ENCODE measurements around the gene CCDC85A. TPM values are rescaled to one million over a fixed set of nuclear protein-coding genes. Genes with fewer than 3 reads are reported as not detected.

The CCDC85A gene
- total RNA-seq, 1 donor from 2014 or later = 2.2 TPM

DNA sequence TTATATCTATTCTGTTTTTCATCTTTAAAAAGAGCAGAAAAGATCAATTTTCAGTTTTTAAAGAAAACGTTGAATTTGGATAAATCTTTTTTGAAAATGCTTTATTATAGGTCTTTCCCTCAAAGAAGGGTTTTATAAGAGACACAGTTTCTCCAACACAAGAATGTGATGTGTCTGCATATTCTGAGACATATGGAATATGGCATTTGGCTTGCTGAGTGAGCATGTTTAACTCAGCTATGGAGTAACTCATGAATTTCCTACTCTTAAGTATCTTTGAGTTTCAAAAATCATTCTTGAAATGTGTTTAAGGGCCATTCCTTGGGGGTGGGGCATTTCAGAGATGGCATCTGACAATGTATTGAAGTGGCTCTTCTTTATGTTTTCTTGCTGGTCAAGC lies 191.5 kb downstream of the CCDC85A start:
- H3K36me3 Mint-ChIP-seq = no peaks in the 10 kb centered on the region
- no peak overlapping the region for H3K4me3 Mint-ChIP-seq
- peaks cover 18% of the 10 kb centered on the region for H3K4me1 Mint-ChIP-seq
- no peak overlapping the region for H3K27ac Mint-ChIP-seq
- TF ChIP-seq, protein P1, sequence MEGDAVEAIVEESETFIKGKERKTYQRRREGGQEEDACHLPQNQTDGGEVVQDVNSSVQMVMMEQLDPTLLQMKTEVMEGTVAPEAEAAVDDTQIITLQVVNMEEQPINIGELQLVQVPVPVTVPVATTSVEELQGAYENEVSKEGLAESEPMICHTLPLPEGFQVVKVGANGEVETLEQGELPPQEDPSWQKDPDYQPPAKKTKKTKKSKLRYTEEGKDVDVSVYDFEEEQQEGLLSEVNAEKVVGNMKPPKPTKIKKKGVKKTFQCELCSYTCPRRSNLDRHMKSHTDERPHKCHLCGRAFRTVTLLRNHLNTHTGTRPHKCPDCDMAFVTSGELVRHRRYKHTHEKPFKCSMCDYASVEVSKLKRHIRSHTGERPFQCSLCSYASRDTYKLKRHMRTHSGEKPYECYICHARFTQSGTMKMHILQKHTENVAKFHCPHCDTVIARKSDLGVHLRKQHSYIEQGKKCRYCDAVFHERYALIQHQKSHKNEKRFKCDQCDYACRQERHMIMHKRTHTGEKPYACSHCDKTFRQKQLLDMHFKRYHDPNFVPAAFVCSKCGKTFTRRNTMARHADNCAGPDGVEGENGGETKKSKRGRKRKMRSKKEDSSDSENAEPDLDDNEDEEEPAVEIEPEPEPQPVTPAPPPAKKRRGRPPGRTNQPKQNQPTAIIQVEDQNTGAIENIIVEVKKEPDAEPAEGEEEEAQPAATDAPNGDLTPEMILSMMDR (IDR thresholded peaks at IDR 0.05; ENCODE audit: unreplicated experiment) = no peak
- no peaks in the 10 kb centered on the region for H3K9me3 Mint-ChIP-seq
- DNase-seq (ENCODE audit: low spot score in 2 of 2, unreplicated experiment in 2 of 2) = no peak
- no peaks in the 10 kb centered on the region for H3K27me3 Mint-ChIP-seq (ENCODE audit: low read depth)

DNA sequence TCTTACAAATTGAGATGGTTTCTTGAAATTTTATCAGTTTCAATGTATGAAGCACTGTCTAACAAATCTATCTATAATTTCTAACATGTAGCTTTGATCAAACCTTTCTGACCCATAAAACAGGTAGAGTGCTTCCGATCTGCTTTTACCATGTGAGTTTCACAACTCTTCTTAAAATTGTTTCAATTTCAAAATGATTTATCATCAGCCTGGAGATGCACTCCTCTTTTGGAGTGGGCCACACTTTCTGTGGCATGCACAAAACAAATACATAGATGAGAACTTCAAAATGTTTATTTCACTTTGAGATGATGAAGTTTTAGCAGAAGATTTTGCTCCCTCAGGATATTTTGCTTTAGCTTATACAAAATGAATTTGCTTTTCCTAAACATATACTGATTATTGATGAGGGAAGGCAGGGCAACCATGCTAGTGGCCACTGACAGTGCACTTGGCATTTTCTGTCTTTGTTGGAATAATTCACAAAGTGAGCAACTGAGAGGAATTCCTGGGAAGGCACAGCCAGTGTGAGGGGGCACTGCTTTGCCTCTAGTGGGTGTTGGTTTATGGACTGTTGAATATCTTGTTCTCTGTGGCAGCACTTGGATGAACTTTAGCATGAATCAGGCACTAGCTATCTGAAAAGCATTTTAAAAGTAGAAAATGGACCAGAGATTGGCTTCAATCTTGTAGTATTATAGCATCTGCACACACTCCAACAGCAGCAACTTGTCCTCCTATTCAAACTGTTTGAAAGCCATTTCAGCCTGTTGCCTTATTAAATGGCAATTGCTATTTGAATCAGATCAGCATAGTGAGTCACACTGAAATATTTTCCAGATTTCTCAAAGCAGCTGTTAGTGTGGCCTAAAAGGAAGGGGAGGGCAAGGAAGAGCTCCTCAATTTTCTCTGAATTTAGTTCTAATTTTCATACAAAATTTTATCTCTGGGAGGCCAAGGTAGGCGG lies 193.2 kb downstream of the CCDC85A start:
- H3K27me3 Mint-ChIP-seq (ENCODE audit: low read depth) = no peaks in the 10 kb centered on the region
- peaks cover 22% of the 10 kb centered on the region for H3K4me1 Mint-ChIP-seq
- H3K36me3 Mint-ChIP-seq = no peaks in the 10 kb centered on the region
- TF ChIP-seq, protein P1 (IDR thresholded peaks at IDR 0.05; ENCODE audit: unreplicated experiment) = no peak
- no peak overlapping the region for H3K4me3 Mint-ChIP-seq
- no peaks in the 10 kb centered on the region for H3K9me3 Mint-ChIP-seq
- no peak overlapping the region for H3K27ac Mint-ChIP-seq
- no peak for DNase-seq (ENCODE audit: low spot score in 2 of 2, unreplicated experiment in 2 of 2)

DNA sequence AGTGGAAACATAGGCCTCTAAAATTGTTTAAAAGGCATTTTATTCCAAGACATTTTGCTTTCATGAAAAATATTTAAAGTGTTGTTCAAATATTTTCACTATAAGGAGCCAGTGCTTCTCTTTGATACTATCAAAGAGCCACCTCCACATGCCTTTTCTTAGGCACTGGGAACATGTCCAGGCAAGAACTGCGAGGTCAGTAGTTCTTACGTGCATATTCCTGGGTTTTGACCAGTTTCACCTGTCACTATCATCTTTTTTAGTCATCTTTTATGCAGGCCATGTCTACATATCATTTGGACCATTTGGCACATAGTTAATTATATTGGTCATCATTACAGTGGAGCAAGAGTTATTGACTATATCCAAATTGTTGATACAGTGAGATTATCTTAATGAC lies 195.3 kb downstream of the CCDC85A start:
- H3K4me1 Mint-ChIP-seq = peaks cover 22% of the 10 kb centered on the region
- H3K9me3 Mint-ChIP-seq = no peaks in the 10 kb centered on the region
- H3K4me3 Mint-ChIP-seq = no peak overlapping the region
- TF ChIP-seq, protein P1 (IDR thresholded peaks at IDR 0.05; ENCODE audit: unreplicated experiment) = no peak
- H3K36me3 Mint-ChIP-seq = no peaks in the 10 kb centered on the region
- DNase-seq (ENCODE audit: low spot score in 2 of 2, unreplicated experiment in 2 of 2) = no peak
- H3K27ac Mint-ChIP-seq = no peak overlapping the region
- no peaks in the 10 kb centered on the region for H3K27me3 Mint-ChIP-seq (ENCODE audit: low read depth)

DNA sequence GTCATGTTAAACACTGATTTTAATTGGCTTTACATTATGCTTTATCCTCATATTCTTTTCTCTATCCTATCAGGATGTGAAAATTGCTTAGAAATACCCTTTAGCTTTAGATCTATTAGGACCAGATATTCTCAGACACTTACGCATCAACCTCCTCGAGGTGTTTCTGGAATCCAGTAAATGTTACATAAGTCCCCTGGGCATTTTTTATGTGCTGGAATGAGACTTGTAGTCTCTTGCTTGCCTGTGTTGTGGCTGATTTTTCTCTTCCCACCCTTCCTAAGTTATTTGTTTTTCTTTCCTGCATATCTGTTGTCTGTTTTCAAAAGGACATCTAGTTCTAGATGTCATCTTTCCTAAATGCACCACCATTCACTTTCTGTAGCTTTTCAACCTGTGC lies 197.1 kb downstream of the CCDC85A start:
- no peaks in the 10 kb centered on the region for H3K36me3 Mint-ChIP-seq
- H3K27ac Mint-ChIP-seq = no peak overlapping the region
- no peak overlapping the region for H3K4me3 Mint-ChIP-seq
- no peaks in the 10 kb centered on the region for H3K9me3 Mint-ChIP-seq
- H3K27me3 Mint-ChIP-seq (ENCODE audit: low read depth) = no peaks in the 10 kb centered on the region
- peaks cover 19% of the 10 kb centered on the region for H3K4me1 Mint-ChIP-seq
- no peak for DNase-seq (ENCODE audit: low spot score in 2 of 2, unreplicated experiment in 2 of 2)
- TF ChIP-seq, protein P1 (IDR thresholded peaks at IDR 0.05; ENCODE audit: unreplicated experiment) = no peak

DNA sequence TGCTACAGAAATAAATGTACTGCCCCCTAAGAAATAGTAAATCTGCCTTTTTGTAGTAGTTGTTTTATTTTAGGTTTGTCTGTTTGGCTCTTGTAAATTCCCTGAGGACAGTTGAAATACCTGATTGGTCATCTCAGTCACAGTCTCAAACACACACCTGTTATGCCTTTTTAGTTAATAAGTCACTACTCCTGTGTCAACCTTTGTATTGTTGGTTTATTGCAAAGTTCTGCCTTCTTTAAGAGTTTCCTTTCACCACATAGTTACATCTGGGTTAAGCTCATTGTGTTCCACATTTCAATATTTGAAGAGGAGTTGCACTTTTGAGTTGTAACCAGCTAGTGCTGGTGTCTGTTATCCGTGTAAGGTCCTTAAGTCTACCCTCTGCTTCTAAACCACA lies 198.7 kb downstream of the CCDC85A start:
- DNase-seq (ENCODE audit: low spot score in 2 of 2, unreplicated experiment in 2 of 2) = no peak
- peaks cover 12% of the 10 kb centered on the region for H3K4me1 Mint-ChIP-seq
- TF ChIP-seq, protein P1 (IDR thresholded peaks at IDR 0.05; ENCODE audit: unreplicated experiment) = no peak
- H3K27me3 Mint-ChIP-seq (ENCODE audit: low read depth) = no peaks in the 10 kb centered on the region
- H3K36me3 Mint-ChIP-seq = no peaks in the 10 kb centered on the region
- H3K27ac Mint-ChIP-seq = no peak overlapping the region
- H3K9me3 Mint-ChIP-seq = no peaks in the 10 kb centered on the region
- H3K4me3 Mint-ChIP-seq = no peak overlapping the region
